HEK293T (cell line): ENCODE data around the gene EHD4.

Source experiments
- ARNT ChIP-seq: fragments of 450-650 bp; IDR thresholded peaks from 2 replicates; pipeline ENCODE4 v1.6.1; 2017; ENCODE audit warnings: mild to moderate bottlenecking
- BHLHE40 ChIP-seq: fragments of 450-650 bp; IDR thresholded peaks from 2 replicates; pipeline ENCODE4 v1.6.1; 2016; ENCODE audit warnings: mild to moderate bottlenecking, moderate library complexity, borderline replicate concordance
- ELF4 ChIP-seq: fragments of 450-650 bp; IDR thresholded peaks from 2 replicates; pipeline ENCODE4 v1.6.1; 2017; ENCODE audit warnings: antibody characterized with exemption
- FOXA1 ChIP-seq: fragments of 450-650 bp; IDR thresholded peaks from 2 replicates; pipeline ENCODE4 v1.6.1; 2016; ENCODE audit warnings: mild to moderate bottlenecking
- FOXK2 ChIP-seq: fragments of 450-650 bp; IDR thresholded peaks from 2 replicates; pipeline ENCODE4 v1.6.1; 2016; ENCODE audit warnings: mild to moderate bottlenecking
- FOXM1 ChIP-seq: fragments of 450-650 bp; IDR thresholded peaks from 2 replicates; pipeline ENCODE4 v1.6.1; 2017; ENCODE audit warnings: mild to moderate bottlenecking, borderline replicate concordance
- LEF1 ChIP-seq: fragments of 450-650 bp; IDR thresholded peaks from 2 replicates; pipeline ENCODE4 v1.6.1; 2017; ENCODE audit warnings: mild to moderate bottlenecking, borderline replicate concordance
- NFRKB ChIP-seq: fragments of 450-650 bp; IDR thresholded peaks from 2 replicates; pipeline ENCODE4 v1.6.1; 2016; ENCODE audit warnings: mild to moderate bottlenecking, moderate library complexity
- SP1 ChIP-seq: fragments of 450-650 bp; IDR thresholded peaks from 2 replicates; pipeline ENCODE4 v1.6.1; 2017
- SUZ12 ChIP-seq: fragments of 450-650 bp; IDR thresholded peaks from 2 replicates; pipeline ENCODE4 v1.6.1; 2016; ENCODE audit warnings: mild to moderate bottlenecking

GRCh38 chr15:41879321-41879845 lies 93.0 kb downstream of the EHD4 start:
- no peak for TF ChIP-seq SP1
- TF ChIP-seq SUZ12: no peak
- TF ChIP-seq FOXA1: no peak
- TF ChIP-seq ARNT: no peak
- TF ChIP-seq FOXK2: no peak
- TF ChIP-seq NFRKB: no peak
- TF ChIP-seq LEF1: no peak
- no peak for TF ChIP-seq FOXM1
- no peak for TF ChIP-seq BHLHE40
- TF ChIP-seq ELF4: no peak
